Testis (tissue), 2 donors: ENCODE data around the gene DPEP1.

Source experiments
- CTCF ChIP-seq, 3 experiments: fragments of 450-650 bp in 2 of 3; fragments of 200-600 bp in 1 of 3; sonication (generic) in 1 of 3; IDR thresholded peaks; one replicate each; pipeline ENCODE4 v1.5.1; 2016 to 2019; ENCODE audit warnings: antibody characterized with exemption in 3 of 3, mild to moderate bottlenecking in 2 of 3, moderate library complexity in 1 of 3
- POLR2A ChIP-seq: fragments of 450-650 bp; IDR thresholded peaks from one replicate; pipeline ENCODE4 v1.6.1; 2017; ENCODE audit warnings: antibody characterized with exemption, mild to moderate bottlenecking, moderate library complexity

DNA sequence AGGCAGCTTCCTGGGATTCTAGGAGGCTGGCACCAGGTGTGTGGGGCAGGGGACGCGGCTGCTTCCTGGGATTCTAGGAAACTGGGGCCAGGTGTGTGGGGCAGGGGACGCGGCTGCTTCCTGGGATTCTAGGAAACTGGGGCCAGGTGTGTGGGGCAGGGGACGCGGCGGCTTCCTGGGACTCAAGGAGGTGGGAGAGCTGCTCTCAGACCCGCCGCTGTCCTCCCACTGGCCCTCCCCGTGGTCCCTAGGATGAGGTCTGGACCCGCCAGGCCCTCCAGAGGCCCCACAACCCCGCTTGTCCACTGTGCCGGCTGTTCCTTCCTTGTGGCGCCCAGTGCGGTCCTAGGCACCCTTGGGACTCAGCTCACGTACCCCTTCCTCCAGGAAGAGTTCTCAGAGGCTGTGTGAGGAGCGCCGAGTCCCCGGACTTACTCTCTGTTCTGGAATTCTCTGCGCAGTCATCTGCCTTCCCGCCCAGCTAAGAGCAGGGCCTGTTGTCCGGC, 565 bp downstream of the DPEP1 start:
- TF ChIP-seq CTCF (IDR thresholded peaks at IDR 0.05) (no peak), POLR2A (no peak)
